Measurements from ENCODE around the gene SLC39A11.

DNA sequence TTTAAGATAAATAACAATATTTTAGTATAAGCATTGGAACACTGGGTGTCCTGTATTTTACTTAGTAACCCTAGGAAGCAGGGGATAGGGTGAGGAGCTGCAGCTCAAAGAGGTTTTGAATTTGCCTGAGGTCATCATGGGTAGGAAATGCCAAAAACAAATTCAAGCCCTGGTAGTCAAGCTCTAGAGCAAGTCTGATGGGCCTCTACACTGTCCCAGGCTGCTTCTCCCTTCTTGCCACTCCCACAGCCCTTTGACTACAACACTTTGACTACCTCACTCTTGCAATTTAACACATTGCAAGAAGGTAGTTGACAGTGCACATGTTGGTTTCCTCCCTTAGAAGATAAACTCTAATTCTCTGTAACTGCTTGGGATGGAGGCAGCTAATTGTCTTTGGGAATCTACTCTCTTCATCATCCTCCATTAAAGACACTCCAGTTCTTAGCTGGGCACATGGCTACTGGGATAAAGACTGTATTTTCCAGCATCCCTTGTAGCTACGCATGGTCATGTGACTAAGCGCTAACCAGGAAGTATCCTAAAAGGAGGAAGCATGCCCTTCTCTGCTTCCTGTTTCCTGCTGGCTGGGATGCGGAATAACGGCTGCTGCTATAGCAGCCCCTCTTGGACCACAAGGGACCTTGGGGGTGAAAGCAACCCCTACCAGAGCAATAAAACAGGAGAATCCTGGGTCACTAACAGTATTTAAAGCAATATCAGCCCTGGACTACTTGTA lies 41.6 kb upstream of the SLC39A11 start:
- no peak for TF ChIP-seq POLR2AphosphoS5 (IDR thresholded peaks at IDR 0.05; ENCODE audit: low read depth, low read length)
- no peak for TF ChIP-seq EZH2 (IDR thresholded peaks at IDR 0.05)
